H9 (cell line): ENCODE data around the gene MAP3K12. TPM values are rescaled to one million over a fixed set of nuclear protein-coding genes. Genes with fewer than 3 reads are reported as not detected.

Source experiments
- DNase-seq: peaks from one replicate; pipeline ENCODE4 v3.0.0-alpha.2; 2017
- H2AFZ ChIP-seq: one replicate; pipeline ENCODE4 v1.6.1; 2013; ENCODE audit warnings: mild to moderate bottlenecking, low read length, control low read depth, moderate library complexity
- H2AK5ac ChIP-seq: 2 replicates; pipeline ENCODE4 v1.6.1; 2013; ENCODE audit warnings: low read length, control low read depth, mixed read lengths; ENCODE audit not compliant: insufficient read length
- H2BK120ac ChIP-seq: one replicate; pipeline ENCODE4 v1.6.1; 2013; ENCODE audit warnings: low read depth, mild to moderate bottlenecking, low read length, control low read depth, inconsistent platforms; ENCODE audit not compliant: poor library complexity, severe bottlenecking
- H2BK12ac ChIP-seq: 2 replicates; pipeline ENCODE4 v1.6.1; 2013; ENCODE audit warnings: low read length, control low read depth, mixed read lengths, low read depth; ENCODE audit not compliant: insufficient read length
- H2BK15ac ChIP-seq: 2 replicates; pipeline ENCODE4 v1.6.1; 2013; ENCODE audit warnings: low read depth, low read length, control low read depth
- H2BK20ac ChIP-seq: one replicate; pipeline ENCODE4 v1.6.1; 2013; ENCODE audit warnings: low read depth, mild to moderate bottlenecking, low read length, control low read depth, inconsistent platforms; ENCODE audit not compliant: poor library complexity, severe bottlenecking
- H2BK5ac ChIP-seq: 2 replicates; pipeline ENCODE4 v1.6.1; 2013; ENCODE audit warnings: low read length, control low read depth, mixed read lengths; ENCODE audit not compliant: insufficient read length
- H3K14ac ChIP-seq: 2 replicates; pipeline ENCODE4 v1.6.1; 2013; ENCODE audit warnings: low read length, control low read depth; ENCODE audit not compliant: insufficient read depth
- H3K18ac ChIP-seq: 2 replicates; pipeline ENCODE4 v1.6.1; 2013; ENCODE audit warnings: low read depth, mild to moderate bottlenecking, mixed read lengths, low read length, control low read depth; ENCODE audit not compliant: insufficient read length
- H3K23ac ChIP-seq: 2 replicates; pipeline ENCODE4 v1.6.1; 2013; ENCODE audit warnings: low read length, control low read depth, mixed read lengths, low read depth; ENCODE audit not compliant: insufficient read length
- H3K23me2 ChIP-seq: 2 replicates; pipeline ENCODE4 v1.6.1; 2013; ENCODE audit warnings: low read depth, mild to moderate bottlenecking, mixed read lengths, low read length, control low read depth; ENCODE audit not compliant: insufficient read length, poor library complexity, severe bottlenecking
- H3K27ac ChIP-seq: 2 replicates; pipeline ENCODE4 v1.5.1; 2013; ENCODE audit warnings: low read length, control low read depth, mixed read lengths, low read depth; ENCODE audit not compliant: insufficient read length
- H3K27me3 ChIP-seq: 2 replicates; pipeline ENCODE4 v1.6.1; 2013; ENCODE audit warnings: low read length, control low read depth, inconsistent platforms; ENCODE audit not compliant: insufficient read depth
- H3K4ac ChIP-seq: 2 replicates; pipeline ENCODE4 v1.6.1; 2013; ENCODE audit warnings: low read depth, mild to moderate bottlenecking, control low read depth, inconsistent platforms, low read length, moderate library complexity
- H3K4me1 ChIP-seq: 2 replicates; pipeline ENCODE4 v1.6.1; 2013; ENCODE audit warnings: low read length, control low read depth, inconsistent platforms; ENCODE audit not compliant: insufficient read depth
- H3K4me2 ChIP-seq: 2 replicates; pipeline ENCODE4 v1.6.1; 2013; ENCODE audit warnings: low read length, control low read depth, mixed read lengths; ENCODE audit not compliant: insufficient read length, insufficient read depth
- H3K56ac ChIP-seq: 2 replicates; pipeline ENCODE4 v1.6.1; 2013; ENCODE audit warnings: low read depth, mild to moderate bottlenecking, mixed read lengths, low read length, control low read depth; ENCODE audit not compliant: insufficient read length
- H3K79me1 ChIP-seq: 2 replicates; pipeline ENCODE4 v1.6.1; 2013; ENCODE audit warnings: low read depth, mild to moderate bottlenecking, moderate library complexity, low read length, control low read depth, inconsistent platforms; ENCODE audit not compliant: insufficient read depth, poor library complexity, severe bottlenecking
- H3K79me2 ChIP-seq: 2 replicates; pipeline ENCODE4 v1.6.1; 2013; ENCODE audit warnings: low read length, control low read depth, inconsistent platforms; ENCODE audit not compliant: insufficient read depth
- H3K9ac ChIP-seq: 2 replicates; pipeline ENCODE4 v1.6.1; 2013; ENCODE audit warnings: low read length, control low read depth, mixed read lengths; ENCODE audit not compliant: insufficient read length; ENCODE audit errors: extremely low read depth
- H3K9me3 ChIP-seq: one replicate; pipeline ENCODE4 v1.6.1; 2013; ENCODE audit warnings: low read depth, low read length, inconsistent platforms; ENCODE audit not compliant: control insufficient read depth
- H3T11ph ChIP-seq: one replicate; pipeline ENCODE4 v1.6.1; 2013; ENCODE audit warnings: mild to moderate bottlenecking, low read length, control low read depth, inconsistent platforms
- H4K20me1 ChIP-seq: one replicate; pipeline ENCODE4 v1.6.1; 2013; ENCODE audit not compliant: control insufficient read depth, insufficient read length, insufficient read depth
- H4K5ac ChIP-seq: 2 replicates; pipeline ENCODE4 v1.6.1; 2013; ENCODE audit warnings: low read depth, mild to moderate bottlenecking, mixed read lengths, low read length, control low read depth; ENCODE audit not compliant: insufficient read length
- H4K8ac ChIP-seq: replicated peaks from 2 replicates; pipeline ENCODE4 v1.6.1; 2013; ENCODE audit warnings: low read length, control low read depth, mixed read lengths, low read depth; ENCODE audit not compliant: insufficient read length
- H4K91ac ChIP-seq: 2 replicates; pipeline ENCODE4 v1.6.1; 2013; ENCODE audit warnings: low read depth, mild to moderate bottlenecking, moderate library complexity, mixed read lengths, low read length, control low read depth; ENCODE audit not compliant: insufficient read length
- H3K27ac Mint-ChIP-seq, 3 experiments: 2 replicates in 2 of 3; 3 replicates in 1 of 3; pipeline ENCODE4 v1.8.0; 2020 to 2021; ENCODE audit warnings: mixed read lengths in 3 of 3, mild to moderate bottlenecking in 1 of 3, moderate library complexity in 1 of 3
- H3K27me3 Mint-ChIP-seq: 2 replicates; pipeline ENCODE4 v1.8.0; 2021; ENCODE audit warnings: low read depth, mild to moderate bottlenecking, moderate library complexity, mixed read lengths
- H3K36me3 Mint-ChIP-seq, 3 experiments: 2 replicates in 2 of 3; 3 replicates in 1 of 3; pipeline ENCODE4 v1.8.0; 2020 to 2021; ENCODE audit warnings: low read depth in 3 of 3, mixed read lengths in 3 of 3; ENCODE audit not compliant: insufficient read depth in 1 of 3
- H3K4me1 Mint-ChIP-seq, 2 experiments: 2 replicates each; pipeline ENCODE4 v1.8.0; 2020; ENCODE audit warnings: mixed read lengths in 2 of 2
- H3K4me3 Mint-ChIP-seq, 2 experiments: 2 replicates in 1 of 2; 3 replicates in 1 of 2; pipeline ENCODE4 v1.8.0; 2020 to 2021; ENCODE audit warnings: mild to moderate bottlenecking in 2 of 2, mixed read lengths in 2 of 2, moderate library complexity in 1 of 2
- H3K9me3 Mint-ChIP-seq, 2 experiments: 2 replicates in 1 of 2; 3 replicates in 1 of 2; pipeline ENCODE4 v1.8.0; 2020; ENCODE audit warnings: mild to moderate bottlenecking in 2 of 2, mixed read lengths in 2 of 2, moderate library complexity in 1 of 2
- CTCF ChIP-seq: fragments of 200-600 bp; sonication (generic); conservative IDR thresholded peaks from 3 replicates; pipeline ENCODE4 v1.8.0; 2021; ENCODE audit warnings: antibody characterized with exemption, mild to moderate bottlenecking
- WGBS: extraction: QIAGEN DNeasy Blood & Tissue Kit; methylation state at CpG from one replicate; pipeline ENCODE4 v1.1.7; 2013; ENCODE audit warnings: missing lambda C conversion rate, low lambda C conversion rate, mixed read lengths; ENCODE audit not compliant: insufficient read length; ENCODE audit errors: extremely low coverage; 5-methylcytosine and 5-hydroxymethylcytosine counted together
- total RNA-seq: library from RNA; stranded (reverse); gene quantifications from 2 replicates; pipeline ENCODE4 v1.2.1, GENCODE V29; 2021

MAP3K12 gene
- total RNA-seq, 1 experiment from 2014 or later: 22.3 TPM

GRCh38 chr12:53498235-53498630, 1.0 kb downstream of the MAP3K12 start:
- peaks cover 6% of the 10 kb centered on the region; the same call in 1 of the 2 replicates for H3K4me1 ChIP-seq
- H3K4me2 ChIP-seq: peak overlapping the region; percentile 83
- H2BK5ac ChIP-seq: no peak overlapping the region
- H3K4ac ChIP-seq: no peak overlapping the region
- H3T11ph ChIP-seq: no peak overlapping the region
- H3K36me3 Mint-ChIP-seq: peaks cover 0 to 12% (median 1%) of the 10 kb centered on the region in 3 experiments; a peak in 3 of 7 replicates
- H3K79me2 ChIP-seq: no peaks in the 10 kb centered on the region; the same call in 1 of the 2 replicates
- H3K56ac ChIP-seq: no peak overlapping the region
- no peak for TF ChIP-seq CTCF
- no peak overlapping the region for H2BK20ac ChIP-seq
- no peak overlapping the region for H3K23ac ChIP-seq
- H3K27me3 Mint-ChIP-seq: no peaks in the 10 kb centered on the region
- H4K8ac ChIP-seq: no peak overlapping the region
- no peaks in the 10 kb centered on the region for H3K9me3 ChIP-seq
- H2AK5ac ChIP-seq: no peak overlapping the region
- H3K14ac ChIP-seq: no peak overlapping the region; the same call in 1 of the 2 replicates
- H3K4me3 Mint-ChIP-seq: peak overlapping the region; percentile 86 to 96
- peak overlapping the region; percentile 95 to 96 (median 96) for H3K27ac Mint-ChIP-seq
- H3K9me3 Mint-ChIP-seq: no peaks in the 10 kb centered on the region
- H4K20me1 ChIP-seq: no peaks in the 10 kb centered on the region
- H3K23me2 ChIP-seq: peaks cover 23% of the 10 kb centered on the region
- H3K18ac ChIP-seq: no peak overlapping the region
- no peak overlapping the region for H4K5ac ChIP-seq
- H3K9ac ChIP-seq: no peak overlapping the region
- no peak overlapping the region for H2AFZ ChIP-seq
- H2BK12ac ChIP-seq: no peak overlapping the region
- H3K27ac ChIP-seq: no peak overlapping the region
- H2BK120ac ChIP-seq: no peak overlapping the region
- no CpG with 5 or more reads among the region's 2 CpGs for WGBS
- H3K4me1 Mint-ChIP-seq: peaks cover 56 to 61% of the 10 kb centered on the region in 2 experiments
- H4K91ac ChIP-seq: no peak overlapping the region
- H3K79me1 ChIP-seq: peaks cover 7% of the 10 kb centered on the region
- DNase-seq: no peak
- no peaks in the 10 kb centered on the region for H3K27me3 ChIP-seq
- H2BK15ac ChIP-seq: no peak overlapping the region
